ENCODE results near the gene ZNF683. TPM values are rescaled to one million over a fixed set of nuclear protein-coding genes. Genes with fewer than 3 reads are reported as not detected.

ZNF683 gene
- total RNA-seq = not detected in 2 replicates

DNA sequence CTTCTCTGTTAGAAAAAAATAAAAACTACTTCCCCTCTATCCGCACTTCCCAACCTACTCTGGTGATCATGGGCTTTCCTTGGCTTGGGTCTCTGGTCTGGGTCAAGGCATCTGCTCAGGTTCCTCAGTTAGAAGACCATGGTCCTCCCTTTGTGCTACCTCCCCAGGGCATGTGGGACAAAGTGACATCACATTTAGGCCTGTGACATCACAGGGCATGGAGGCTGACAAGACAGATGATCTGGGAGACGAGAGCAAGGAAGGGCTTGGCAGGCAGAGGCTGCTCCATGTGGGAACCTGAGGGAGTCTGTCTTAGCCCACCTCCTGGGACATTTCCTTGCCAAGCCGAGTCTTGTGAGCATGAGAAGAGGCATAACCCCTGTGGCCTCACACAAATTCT is at the start of gene ZNF683:
ZNF683 (minus strand) TSS at position 140 of the 400 bp plus-strand sequence. CDS start 4,179 bp downstream, outside the sequence.

GRCh38 chr1:26410706-26411623 is 38.4 kb upstream of the ZNF683 start, which contains the start of gene LIN28A:
Gene LIN28A, plus strand, starts transcription at chr1:26410817. Its CDS starts 75 bp downstream, at chr1:26410892.

GRCh38 chr1:26353976-26354820 is 18.4 kb downstream of the ZNF683 start, which contains the start of gene CRYBG2:
Gene CRYBG2, minus strand, starts transcription at chr1:26354130. Its CDS starts 7,473 bp downstream, at chr1:26346657.

DNA sequence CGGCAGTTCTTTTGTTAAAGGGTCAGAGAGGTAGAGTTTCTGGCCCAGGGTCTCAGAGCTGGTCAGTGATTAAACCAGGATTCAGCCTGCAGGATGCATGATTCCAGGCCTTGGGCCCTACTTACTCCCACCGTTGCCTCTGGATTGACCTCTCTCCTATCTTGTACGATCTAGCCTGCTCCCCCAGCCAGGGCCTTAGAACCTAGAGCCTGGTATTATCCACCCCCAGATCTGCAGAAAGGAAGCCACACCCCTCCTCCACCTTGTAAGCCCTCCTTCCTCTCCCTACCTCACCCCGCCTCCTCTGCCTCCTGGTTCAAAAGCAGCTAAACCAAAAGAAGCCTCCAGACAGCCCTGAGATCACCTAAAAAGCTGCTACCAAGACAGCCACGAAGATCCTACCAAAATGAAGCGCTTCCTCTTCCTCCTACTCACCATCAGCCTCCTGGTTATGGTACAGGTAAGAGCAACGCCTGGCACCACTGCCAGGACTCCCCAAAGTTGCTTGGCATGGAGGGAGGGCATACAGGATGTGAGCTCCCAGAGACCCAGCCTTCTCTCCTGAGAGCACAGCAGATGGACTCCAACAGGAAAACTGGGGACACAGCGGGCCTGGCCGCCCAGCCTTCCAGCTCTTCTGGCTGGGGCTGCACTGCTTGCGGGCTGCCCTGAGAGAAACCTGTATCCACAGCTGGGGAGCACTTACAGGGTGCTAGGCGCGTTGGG is 54.8 kb downstream of the ZNF683 start, which contains the start of gene CD52:
CD52 (plus strand) TSS at position 347 of the 726 bp plus-strand sequence; CDS start at position 407, 60 bp downstream.

Other genes starting within 250 kb of the ZNF683 start
- under 0.01 TPM in 1 of 2 replicates, not detected in the other for gene FAM110D, start 213.7 kb downstream of the ZNF683 start, total RNA-seq
- not detected in 2 replicates for gene C1orf232, start 203.8 kb downstream of the ZNF683 start, total RNA-seq
- gene ZNF593, start 202.8 kb downstream of the ZNF683 start, total RNA-seq = 36.7 and 51.8 TPM in 2 replicates
- gene ZNF593OS, start 200.9 kb downstream of the ZNF683 start, total RNA-seq = not detected in 2 replicates
- gene CNKSR1, start 195.3 kb downstream of the ZNF683 start, total RNA-seq = 0.52 TPM in 1 of 2 replicates, not detected in the other
- gene CATSPER4, start 182.1 kb downstream of the ZNF683 start, total RNA-seq = not detected in 2 replicates
- gene CEP85, start 138.6 kb downstream of the ZNF683 start, total RNA-seq = 4.6 and 5.4 TPM in 2 replicates
- gene SH3BGRL3, start 92.7 kb downstream of the ZNF683 start, total RNA-seq = 89.3 and 181 TPM in 2 replicates
- 2.7 and 7.5 TPM in 2 replicates for gene UBXN11, start 66.1 kb downstream of the ZNF683 start, total RNA-seq
- not detected in 2 replicates for gene CD52, start 54.8 kb downstream of the ZNF683 start, total RNA-seq
- gene CRYBG2, start 18.6 kb downstream of the ZNF683 start, total RNA-seq = 0.26 TPM in 1 of 2 replicates, not detected in the other
- gene LIN28A, start 38.1 kb upstream of the ZNF683 start, total RNA-seq = not detected in 2 replicates
- gene DHDDS, start 59.6 kb upstream of the ZNF683 start, total RNA-seq = 27.9 and 44.2 TPM in 2 replicates
- gene HMGN2, start 99.7 kb upstream of the ZNF683 start, total RNA-seq = 355 and 402 TPM in 2 replicates
- gene RPS6KA1, start 157.0 kb upstream of the ZNF683 start, total RNA-seq = 3.8 and 12.0 TPM in 2 replicates